ENCODE measurements around the gene QRICH2. TPM values are rescaled to one million over a fixed set of nuclear protein-coding genes. Genes with fewer than 3 reads are reported as not detected.

Gene QRICH2
- total RNA-seq, 3 donors from 2014 or later (not counting 1 experiment from before 2014, with no cell fraction given) = 2.3 to 3.1 (median 2.9) TPM

DNA sequence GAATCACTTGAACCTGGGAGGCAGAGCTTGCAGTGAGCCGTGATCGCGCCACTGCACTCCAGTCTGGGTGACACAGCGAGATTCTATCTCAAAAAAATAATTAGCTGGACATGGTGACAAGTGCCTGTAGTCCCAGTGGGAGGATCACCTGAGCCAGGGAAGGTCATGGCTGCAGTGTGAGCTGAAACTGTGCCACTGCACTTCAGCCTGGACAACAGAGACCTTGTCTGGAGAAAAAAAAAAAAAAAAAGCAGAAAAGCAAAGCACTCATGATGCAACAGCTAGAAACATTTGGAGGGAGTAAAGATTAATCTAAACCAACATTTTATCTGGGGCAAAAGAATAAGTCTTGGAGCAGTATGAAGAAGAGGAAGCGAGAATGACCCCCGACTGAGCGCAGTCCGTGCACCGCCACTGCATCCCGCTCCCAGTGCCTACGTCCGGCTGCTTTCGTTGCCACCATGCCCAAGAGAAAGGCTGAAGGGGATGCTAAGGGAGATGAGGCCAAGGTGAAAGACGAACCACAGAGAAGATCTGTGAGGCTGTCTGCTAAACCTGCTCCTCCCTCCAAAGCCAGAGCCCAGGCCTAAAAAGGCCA lies 37.4 kb upstream of the QRICH2 start:
- Histone ChIP-seq H3K27ac (ENCODE audit: low read length) (no peak overlapping the region), H3K27me3 (ENCODE audit: control insufficient read depth, insufficient read depth, low read length) (no peaks in the 10 kb centered on the region), H3K4me3 (ENCODE audit: low read length) (no peak overlapping the region), H3K4me1 (ENCODE audit: control insufficient read depth, insufficient read depth, low read length) (no peaks in the 10 kb centered on the region), H3K36me3 (ENCODE audit: control insufficient read depth, insufficient read depth, low read length) (peaks cover 24% of the 10 kb centered on the region), H3K9me3 (ENCODE audit: control insufficient read depth, insufficient read depth, low read length) (no peaks in the 10 kb centered on the region)
- no peak for ATAC-seq
- Mint-ChIP-seq H3K27me3 (ENCODE audit: low read depth in 2 of 2) (no peaks in the 10 kb centered on the region), H3K36me3 (peaks cover 7% of the 10 kb centered on the region), H3K4me3 (no peak overlapping the region), H3K27ac (no peak overlapping the region), H3K9me3 (no peaks in the 10 kb centered on the region), H3K4me1 (no peaks in the 10 kb centered on the region)
- intact Hi-C loops (cut with micrococcal nuclease) = no loop called here
- TF ChIP-seq, protein P1, sequence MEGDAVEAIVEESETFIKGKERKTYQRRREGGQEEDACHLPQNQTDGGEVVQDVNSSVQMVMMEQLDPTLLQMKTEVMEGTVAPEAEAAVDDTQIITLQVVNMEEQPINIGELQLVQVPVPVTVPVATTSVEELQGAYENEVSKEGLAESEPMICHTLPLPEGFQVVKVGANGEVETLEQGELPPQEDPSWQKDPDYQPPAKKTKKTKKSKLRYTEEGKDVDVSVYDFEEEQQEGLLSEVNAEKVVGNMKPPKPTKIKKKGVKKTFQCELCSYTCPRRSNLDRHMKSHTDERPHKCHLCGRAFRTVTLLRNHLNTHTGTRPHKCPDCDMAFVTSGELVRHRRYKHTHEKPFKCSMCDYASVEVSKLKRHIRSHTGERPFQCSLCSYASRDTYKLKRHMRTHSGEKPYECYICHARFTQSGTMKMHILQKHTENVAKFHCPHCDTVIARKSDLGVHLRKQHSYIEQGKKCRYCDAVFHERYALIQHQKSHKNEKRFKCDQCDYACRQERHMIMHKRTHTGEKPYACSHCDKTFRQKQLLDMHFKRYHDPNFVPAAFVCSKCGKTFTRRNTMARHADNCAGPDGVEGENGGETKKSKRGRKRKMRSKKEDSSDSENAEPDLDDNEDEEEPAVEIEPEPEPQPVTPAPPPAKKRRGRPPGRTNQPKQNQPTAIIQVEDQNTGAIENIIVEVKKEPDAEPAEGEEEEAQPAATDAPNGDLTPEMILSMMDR (IDR thresholded peaks at IDR 0.05) = no peak
- 95% methylated on average over 14 of the region's 14 CpGs for WGBS (ENCODE audit: insufficient coverage)
- no peak for DNase-seq

- no peak for DNase-seq
- Mint-ChIP-seq H3K36me3 (peaks cover 7% of the 10 kb centered on the region), H3K27me3 (ENCODE audit: low read depth in 2 of 2) (no peaks in the 10 kb centered on the region), H3K4me3 (no peak overlapping the region), H3K9me3 (no peaks in the 10 kb centered on the region), H3K4me1 (peaks cover 0 to 5% of the 10 kb centered on the region in 2 donors), H3K27ac (no peak overlapping the region)
- ATAC-seq = no peak
- peaks cover 24% of the 10 kb centered on the region for H3K36me3 ChIP-seq (ENCODE audit: control insufficient read depth, insufficient read depth, low read length)
- no peaks in the 10 kb centered on the region for H3K9me3 ChIP-seq (ENCODE audit: control insufficient read depth, insufficient read depth, low read length)
- 98% methylated on average over 7 of the region's 7 CpGs for WGBS (ENCODE audit: insufficient coverage)
- H3K27ac ChIP-seq (ENCODE audit: low read length) = no peak overlapping the region
- TF ChIP-seq, protein P1 (IDR thresholded peaks at IDR 0.05) = no peak
- H3K27me3 ChIP-seq (ENCODE audit: control insufficient read depth, insufficient read depth, low read length) = no peaks in the 10 kb centered on the region
- intact Hi-C loops (cut with micrococcal nuclease) = no loop called here
- H3K4me3 ChIP-seq (ENCODE audit: low read length) = no peak overlapping the region
- no peaks in the 10 kb centered on the region for H3K4me1 ChIP-seq (ENCODE audit: control insufficient read depth, insufficient read depth, low read length)
Measured at GRCh38 chr17:76343106-76343505, 35.0 kb upstream of the QRICH2 start.

GRCh38 chr17:76341301-76341700 lies 33.2 kb upstream of the QRICH2 start:
- Mint-ChIP-seq H3K27ac (no peak overlapping the region), H3K4me1 (peaks cover 0 to 5% of the 10 kb centered on the region in 2 donors), H3K9me3 (no peaks in the 10 kb centered on the region), H3K27me3 (ENCODE audit: low read depth in 2 of 2) (no peaks in the 10 kb centered on the region), H3K36me3 (no peaks in the 10 kb centered on the region), H3K4me3 (no peak overlapping the region)
- Histone ChIP-seq H3K36me3 (ENCODE audit: control insufficient read depth, insufficient read depth, low read length) (peaks cover 15% of the 10 kb centered on the region), H3K4me1 (ENCODE audit: control insufficient read depth, insufficient read depth, low read length) (no peaks in the 10 kb centered on the region), H3K27ac (ENCODE audit: low read length) (no peak overlapping the region), H3K27me3 (ENCODE audit: control insufficient read depth, insufficient read depth, low read length) (no peaks in the 10 kb centered on the region), H3K4me3 (ENCODE audit: low read length) (no peak overlapping the region), H3K9me3 (ENCODE audit: control insufficient read depth, insufficient read depth, low read length) (no peaks in the 10 kb centered on the region)
- intact Hi-C loops (cut with micrococcal nuclease) = no loop called here
- DNase-seq = no peak
- WGBS (ENCODE audit: insufficient coverage) = 100% methylated on average over 3 of the region's 6 CpGs
- TF ChIP-seq, protein P1 (IDR thresholded peaks at IDR 0.05) = no peak
- no peak for ATAC-seq

DNA sequence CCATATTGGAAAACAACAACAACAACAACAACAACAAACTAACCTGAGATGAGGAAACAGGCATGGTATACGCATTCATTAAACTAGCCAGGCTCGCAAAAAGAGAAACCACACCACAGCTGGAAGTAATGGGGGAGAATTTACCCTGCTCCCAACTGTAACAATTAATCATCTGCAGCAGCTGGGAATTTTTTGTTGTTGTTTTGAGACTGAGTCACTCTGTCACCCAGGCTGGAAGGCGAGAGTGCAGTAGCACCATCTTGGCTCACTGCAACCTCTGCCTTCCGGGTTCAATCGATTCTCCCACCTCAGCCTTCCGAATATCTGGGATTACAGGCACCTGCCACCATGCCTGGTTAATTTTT lies 29.3 kb upstream of the QRICH2 start:
- H3K4me3 ChIP-seq (ENCODE audit: low read length) = no peak overlapping the region
- no peaks in the 10 kb centered on the region for H3K4me1 ChIP-seq (ENCODE audit: control insufficient read depth, insufficient read depth, low read length)
- no peaks in the 10 kb centered on the region for H3K36me3 Mint-ChIP-seq
- no peak for DNase-seq
- 95% methylated on average over 4 of the region's 6 CpGs for WGBS (ENCODE audit: insufficient coverage)
- no peaks in the 10 kb centered on the region for H3K9me3 ChIP-seq (ENCODE audit: control insufficient read depth, insufficient read depth, low read length)
- no peak overlapping the region for H3K4me3 Mint-ChIP-seq
- no peaks in the 10 kb centered on the region for H3K27me3 ChIP-seq (ENCODE audit: control insufficient read depth, insufficient read depth, low read length)
- no peaks in the 10 kb centered on the region for H3K9me3 Mint-ChIP-seq
- no peak overlapping the region for H3K27ac Mint-ChIP-seq
- no peak for ATAC-seq
- intact Hi-C loops (cut with micrococcal nuclease) = no loop called here
- peaks cover 0 to 14% of the 10 kb centered on the region in 2 donors for H3K4me1 Mint-ChIP-seq
- TF ChIP-seq, protein P1 (IDR thresholded peaks at IDR 0.05) = no peak
- H3K36me3 ChIP-seq (ENCODE audit: control insufficient read depth, insufficient read depth, low read length) = peaks cover 5% of the 10 kb centered on the region
- no peak overlapping the region for H3K27ac ChIP-seq (ENCODE audit: low read length)
- no peaks in the 10 kb centered on the region for H3K27me3 Mint-ChIP-seq (ENCODE audit: low read depth in 2 of 2)

All from natural killer cell (primary cell).